Dermis microvascular lymphatic vessel endothelial cell (primary cell): ENCODE results near the gene PTRHD1. TPM values are rescaled to one million over a fixed set of nuclear protein-coding genes. Genes with fewer than 3 reads are reported as not detected.
A peak's percentile ranks its signal among the peaks of the same experiment; 100 is the strongest.
"Not testable (repeated sequence)": the region's sequence is repeated elsewhere in the genome, so short reads cannot be mapped to it uniquely, and the experiment has no call there.

Source experiments
- DNase-seq, 2 donors: peaks; one replicate each; pipeline versions ENCODE4 v3.0.0 to v3.0.0-alpha.2; 2010; ENCODE audit warnings: low read depth in 2 of 2
- total RNA-seq: library from RNA; depleted of rRNA; stranded (reverse); fragments of >200 nt; gene quantifications from 2 replicates; pipeline ENCODE4 v1.2.1, GENCODE V29; 2014

The PTRHD1 gene
- total RNA-seq, 1 donor from 2014 or later, result 36.7 TPM

DNA sequence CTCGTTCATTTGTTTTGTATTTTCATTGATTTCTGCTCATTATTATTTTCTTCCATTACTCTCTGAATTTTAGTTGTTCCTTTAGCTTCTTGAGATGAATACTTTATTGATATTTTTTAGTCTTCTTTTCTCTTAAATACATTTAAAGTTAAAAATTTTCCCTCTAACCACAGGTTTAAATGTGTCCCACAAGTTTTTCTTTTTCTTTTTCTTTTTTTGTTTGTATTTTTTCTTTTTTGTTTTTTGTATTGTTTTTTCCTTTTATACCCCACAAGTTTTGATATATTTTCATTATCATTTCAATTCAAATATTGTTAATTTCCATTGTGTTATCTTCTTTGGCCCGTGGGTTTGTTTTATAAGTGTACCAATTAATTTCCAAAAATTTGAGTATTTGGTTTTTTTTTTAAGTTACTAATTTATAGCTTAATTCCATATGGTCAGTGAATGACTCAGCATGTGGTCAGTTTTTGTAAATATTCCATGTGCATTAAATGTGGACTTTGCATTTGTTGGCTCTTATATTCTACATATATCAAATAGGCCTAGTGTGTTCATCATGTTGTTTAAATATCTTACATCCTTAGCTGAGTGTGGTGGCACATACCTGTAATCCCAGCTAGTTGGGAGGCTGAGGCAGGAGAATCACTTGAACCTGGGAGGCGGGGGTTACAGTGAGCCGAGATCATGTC lies 16.3 kb upstream of the PTRHD1 start:
- DNase-seq, result no peak

DNA sequence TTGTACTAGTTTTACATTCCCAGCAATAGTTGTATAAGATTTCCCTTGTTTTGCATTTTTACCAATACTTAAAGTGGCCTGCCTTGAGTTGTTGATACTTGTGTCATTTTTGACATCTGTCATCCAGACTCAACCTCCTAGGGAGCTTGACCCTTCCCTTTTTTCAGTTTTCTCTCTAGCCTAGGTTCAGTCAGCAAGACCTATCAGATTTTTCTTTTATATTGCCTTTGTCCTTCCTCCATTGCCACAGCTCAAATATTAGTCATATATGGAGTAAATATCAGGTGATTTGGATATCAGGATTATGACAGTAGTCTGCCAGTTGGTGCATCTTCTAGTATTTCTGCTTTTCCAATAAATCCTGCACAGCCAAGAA lies 13.5 kb upstream of the PTRHD1 start:
- no peak for DNase-seq

DNA sequence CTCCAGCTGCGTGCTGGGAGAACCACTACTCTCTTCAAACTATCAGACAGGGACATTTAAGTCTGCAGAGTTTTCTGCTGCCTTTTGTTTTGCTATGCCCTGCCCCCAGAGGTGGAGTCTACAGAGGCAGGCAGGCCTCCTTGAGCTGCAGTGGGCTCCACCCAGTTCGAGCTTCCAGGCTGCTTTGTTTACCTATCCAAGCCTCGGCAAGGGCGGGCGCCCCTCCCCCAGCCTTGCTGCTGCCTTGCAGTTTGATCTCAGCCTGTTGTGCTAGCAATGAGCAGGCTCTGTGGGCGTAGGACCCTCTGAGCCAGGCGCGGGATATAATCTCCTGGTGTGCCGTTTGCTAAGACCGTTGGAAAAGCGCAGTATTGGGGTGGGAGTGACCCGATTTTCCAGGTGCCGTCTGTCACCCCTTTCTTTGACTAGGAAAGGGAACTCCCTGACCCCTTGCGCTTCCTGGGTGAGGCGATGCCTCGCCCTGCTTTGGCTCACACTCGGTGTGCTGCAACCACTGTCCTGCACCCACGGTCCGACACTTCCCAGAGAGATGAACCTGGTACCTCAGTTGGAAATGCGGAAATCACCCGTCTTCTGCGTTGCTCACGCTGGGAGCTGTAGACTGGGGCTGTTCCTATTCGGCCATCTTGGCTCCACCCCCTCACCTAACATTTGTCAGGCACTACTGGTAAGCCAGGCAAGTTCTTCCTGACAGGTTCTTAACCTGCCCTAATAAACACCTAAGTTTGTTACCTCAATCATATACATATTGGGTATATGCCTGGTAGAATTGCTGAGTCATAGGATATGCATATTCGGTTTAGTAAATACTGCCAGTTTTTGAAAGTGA lies 12.8 kb upstream of the PTRHD1 start:
- DNase-seq, result not testable (repeated sequence)

DNA sequence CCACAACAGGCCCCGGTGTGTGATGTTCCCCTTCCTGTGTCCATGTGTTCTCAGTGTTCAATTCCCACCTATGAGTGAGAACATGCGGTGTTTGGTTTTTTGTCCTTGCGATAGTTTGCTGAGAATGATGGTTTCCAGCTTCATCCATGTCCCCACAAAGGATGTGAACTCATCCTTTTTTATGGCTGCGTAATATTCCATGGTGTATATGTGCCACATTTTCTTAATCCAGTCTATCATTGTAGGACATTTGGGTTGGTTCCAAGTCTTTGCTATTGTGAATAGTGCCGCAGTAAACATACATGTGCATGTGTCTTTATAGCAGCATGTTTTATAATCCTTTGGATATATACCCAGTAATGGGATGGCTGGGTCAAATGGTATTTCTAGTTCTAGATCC lies 7.3 kb upstream of the PTRHD1 start:
- DNase-seq, result not testable (repeated sequence)

DNA sequence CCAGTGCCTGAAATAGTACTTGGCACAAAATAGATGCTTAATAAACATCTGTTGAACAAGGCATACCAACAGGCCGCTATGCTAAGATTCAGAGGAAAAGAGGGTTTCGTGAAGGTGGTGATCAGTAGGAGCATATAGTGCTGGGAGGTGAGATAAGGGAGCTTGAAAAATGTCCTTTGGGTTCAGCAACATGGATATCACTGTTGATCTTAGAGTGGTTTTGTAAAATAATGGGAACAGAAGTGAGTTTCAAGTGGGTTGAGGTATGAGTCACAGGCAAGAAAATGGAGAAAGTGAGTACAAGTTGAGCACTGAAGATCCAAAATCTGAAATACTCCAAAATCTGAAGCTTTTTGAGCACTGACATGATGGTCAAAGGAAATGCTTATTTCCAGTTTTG lies 4.5 kb upstream of the PTRHD1 start:
- DNase-seq, result no peak

DNA sequence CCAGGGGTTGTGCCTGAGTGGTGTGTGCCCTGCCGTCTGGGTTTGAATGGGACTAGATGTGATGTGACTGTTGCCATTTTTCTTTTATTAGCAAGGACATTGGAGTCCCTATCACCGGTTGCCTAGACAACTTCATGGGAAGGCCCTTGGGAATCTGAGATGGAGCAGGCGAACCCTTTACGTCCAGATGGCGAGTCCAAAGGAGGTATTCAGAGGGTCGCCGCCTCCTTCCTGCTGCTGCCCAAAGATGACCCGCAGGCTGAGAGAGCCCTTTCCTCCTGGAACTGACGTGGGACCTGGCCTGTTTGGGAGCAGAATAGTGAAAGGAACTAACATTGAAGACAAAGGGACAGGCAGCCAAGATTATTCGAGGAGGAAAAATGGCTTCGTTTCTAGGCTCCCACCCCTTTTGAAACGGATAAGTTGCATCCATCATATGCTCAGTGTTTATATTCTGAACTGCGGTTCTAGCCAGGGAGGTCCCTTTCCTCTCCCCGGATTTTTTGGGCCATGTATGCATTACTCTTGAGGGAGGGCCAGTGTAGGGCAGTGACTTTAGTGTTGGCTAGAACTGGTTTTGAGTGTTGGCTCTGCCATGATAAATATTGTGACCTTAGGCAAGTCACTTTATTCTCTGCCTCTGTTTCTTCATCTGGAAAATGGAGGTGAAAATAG lies 707 bp upstream of the PTRHD1 start:
- DNase-seq, result peak; percentile 1 to 51

DNA sequence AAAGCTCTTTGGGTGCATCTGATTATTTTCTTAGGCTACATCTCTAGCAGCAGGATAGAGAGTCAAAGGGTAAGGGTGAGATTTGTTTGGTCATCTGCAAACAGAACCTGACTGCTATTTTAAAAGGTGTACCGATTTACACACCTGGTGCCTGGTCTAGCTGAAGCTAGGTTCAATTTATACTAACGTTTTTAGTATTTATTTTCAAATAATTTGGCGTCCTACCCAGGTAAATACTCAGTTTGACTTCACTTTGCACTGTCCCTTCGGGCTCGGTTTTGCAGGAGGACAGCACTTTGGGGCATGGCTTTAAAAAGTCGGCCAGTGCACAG lies 683 bp downstream of the PTRHD1 start:
- no peak for DNase-seq

DNA sequence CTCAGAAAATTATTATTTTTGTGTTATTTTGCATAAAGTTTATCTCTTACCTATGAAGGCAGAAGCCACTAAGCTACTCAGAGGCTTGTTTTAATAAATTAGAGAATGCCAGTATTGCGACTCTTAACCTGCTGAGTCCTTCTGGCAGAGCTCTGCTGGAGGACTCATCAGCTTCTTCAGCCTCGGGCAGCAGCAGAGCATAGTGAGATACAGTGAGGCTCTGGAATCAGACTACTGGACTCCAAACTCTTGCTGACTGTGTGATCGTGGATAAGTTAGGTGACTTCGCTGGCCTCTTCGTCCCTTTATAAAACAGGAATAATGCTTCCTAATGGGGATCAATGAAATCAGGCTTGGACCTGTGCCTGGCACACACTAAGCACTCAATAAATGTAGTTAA lies 1.7 kb downstream of the PTRHD1 start:
- no peak for DNase-seq

DNA sequence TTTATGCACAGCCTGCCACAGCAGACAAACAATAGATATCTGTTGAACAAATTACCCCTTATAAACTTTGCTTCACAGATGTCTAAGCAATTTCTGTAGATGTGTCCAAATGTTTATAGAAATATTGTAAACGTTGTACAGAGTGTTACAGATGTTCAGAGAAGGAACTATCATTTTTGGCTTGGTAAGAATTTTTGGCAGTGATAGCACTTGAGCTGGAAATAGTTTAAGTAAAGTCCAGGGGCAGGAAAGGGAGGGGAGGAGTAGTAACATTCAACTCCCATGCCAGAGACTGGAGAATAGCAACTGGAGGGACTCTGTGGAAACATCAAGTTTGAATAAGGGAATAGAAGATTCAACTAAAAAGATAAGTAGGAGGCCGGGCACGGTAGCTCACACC lies 4.4 kb downstream of the PTRHD1 start:
- DNase-seq, result no peak

DNA sequence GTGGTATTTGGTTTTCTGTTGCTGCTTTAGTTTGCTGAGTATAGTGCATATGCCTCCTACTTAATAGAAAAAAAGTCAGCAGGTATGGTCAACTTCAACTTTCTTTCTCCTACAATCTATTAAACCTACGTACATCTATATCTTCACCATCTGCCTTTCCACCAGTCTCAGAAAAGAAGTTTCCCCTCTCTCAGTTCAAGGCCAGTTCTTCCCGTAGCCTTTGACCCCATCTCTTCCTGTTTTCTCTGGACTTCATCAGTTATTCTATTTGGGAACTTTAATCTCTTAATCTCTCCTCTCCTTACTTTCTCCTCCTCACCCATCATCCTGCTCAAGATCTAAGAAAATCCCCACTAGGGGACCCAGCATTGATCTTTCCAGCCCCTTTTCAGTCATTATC lies 5.7 kb downstream of the PTRHD1 start:
- no peak for DNase-seq

DNA sequence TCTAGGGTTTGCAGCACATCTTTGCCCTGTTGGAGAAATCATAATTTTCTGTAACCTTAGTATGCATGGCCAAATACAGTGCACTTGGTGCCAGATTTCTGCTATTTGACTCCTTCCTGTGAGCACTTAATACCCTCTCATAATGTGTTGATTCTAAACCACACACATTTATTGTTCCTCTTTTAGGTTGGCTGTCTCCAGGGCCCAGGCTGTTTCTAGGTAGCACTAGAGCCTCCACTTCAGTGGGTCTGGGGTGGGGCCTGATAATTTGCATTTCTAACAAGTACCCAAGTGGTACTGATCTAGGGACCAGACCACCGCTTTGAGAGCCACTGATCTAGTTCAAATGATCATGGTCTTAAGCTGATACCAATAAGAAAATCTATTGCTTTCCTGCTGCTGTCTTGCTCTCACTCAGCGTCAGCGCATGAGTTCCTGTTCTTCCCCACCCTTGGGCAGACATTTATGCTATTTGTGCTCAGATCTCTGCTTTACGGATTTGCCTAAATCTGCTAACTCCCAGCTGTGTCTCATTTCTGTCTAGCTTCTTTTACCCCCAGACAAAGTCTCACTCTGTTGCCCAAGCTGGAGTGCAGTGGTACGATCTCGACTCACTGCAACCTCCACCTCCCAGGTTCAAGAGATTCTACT lies 7.4 kb downstream of the PTRHD1 start:
- DNase-seq, result no peak

DNA sequence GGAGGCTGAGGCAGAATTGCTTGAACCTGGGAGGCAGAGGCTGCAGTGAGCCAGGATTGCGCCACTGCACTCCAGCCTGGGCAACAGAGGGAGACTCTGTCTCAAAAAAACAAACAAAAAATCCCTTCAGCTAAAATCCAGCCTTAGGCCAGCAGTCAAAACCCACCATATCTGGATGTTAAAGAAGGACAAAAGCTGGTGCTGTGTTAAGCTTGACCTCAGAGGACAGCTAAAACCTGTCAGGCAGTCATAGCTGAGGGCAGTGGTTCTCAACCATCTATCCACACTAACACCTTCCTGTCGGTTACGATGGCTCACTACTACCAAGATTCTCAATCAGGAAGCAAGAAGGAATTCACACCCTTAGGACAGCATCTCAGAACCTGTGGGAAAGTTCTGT lies 9.6 kb downstream of the PTRHD1 start:
- DNase-seq, result no peak

DNA sequence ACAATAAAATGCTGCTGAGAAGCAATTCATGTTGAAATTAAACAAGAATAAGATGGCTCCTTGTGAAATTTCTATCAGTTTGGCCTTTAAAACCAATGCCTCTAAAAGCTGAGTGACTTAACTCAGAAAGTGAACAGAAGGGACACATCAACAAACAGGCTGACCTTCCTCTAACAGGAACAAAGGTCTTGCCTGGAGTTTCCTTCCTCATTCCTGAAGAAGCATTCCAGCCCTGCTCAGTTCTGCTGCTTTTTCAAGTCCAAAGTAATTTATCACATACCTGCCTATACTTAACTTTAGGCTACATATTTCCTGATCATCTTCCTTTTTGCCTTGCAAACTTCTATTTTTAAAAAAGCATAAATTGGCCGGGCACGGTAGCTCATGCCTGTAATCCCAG lies 14.1 kb downstream of the PTRHD1 start:
- no peak for DNase-seq

DNA sequence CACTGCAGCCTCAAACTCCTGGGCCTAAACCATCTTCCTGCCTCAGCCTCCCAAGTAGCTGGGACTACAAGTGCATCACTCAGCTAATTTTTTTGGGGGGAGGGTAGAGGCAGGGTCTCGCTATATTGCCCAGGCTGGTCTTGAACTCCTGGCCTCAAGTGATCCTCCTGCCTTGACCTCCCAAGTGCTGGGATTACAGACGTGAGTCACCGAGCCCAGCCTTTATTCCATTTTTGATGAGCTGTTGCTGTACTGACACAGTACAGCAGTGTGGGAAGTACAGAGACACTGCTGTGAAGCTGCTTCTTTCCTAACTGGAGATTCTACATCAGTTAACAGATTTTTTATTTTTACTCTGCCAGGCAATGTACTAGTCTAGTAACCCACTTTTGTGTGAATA lies 18.8 kb downstream of the PTRHD1 start:
- no peak for DNase-seq

DNA sequence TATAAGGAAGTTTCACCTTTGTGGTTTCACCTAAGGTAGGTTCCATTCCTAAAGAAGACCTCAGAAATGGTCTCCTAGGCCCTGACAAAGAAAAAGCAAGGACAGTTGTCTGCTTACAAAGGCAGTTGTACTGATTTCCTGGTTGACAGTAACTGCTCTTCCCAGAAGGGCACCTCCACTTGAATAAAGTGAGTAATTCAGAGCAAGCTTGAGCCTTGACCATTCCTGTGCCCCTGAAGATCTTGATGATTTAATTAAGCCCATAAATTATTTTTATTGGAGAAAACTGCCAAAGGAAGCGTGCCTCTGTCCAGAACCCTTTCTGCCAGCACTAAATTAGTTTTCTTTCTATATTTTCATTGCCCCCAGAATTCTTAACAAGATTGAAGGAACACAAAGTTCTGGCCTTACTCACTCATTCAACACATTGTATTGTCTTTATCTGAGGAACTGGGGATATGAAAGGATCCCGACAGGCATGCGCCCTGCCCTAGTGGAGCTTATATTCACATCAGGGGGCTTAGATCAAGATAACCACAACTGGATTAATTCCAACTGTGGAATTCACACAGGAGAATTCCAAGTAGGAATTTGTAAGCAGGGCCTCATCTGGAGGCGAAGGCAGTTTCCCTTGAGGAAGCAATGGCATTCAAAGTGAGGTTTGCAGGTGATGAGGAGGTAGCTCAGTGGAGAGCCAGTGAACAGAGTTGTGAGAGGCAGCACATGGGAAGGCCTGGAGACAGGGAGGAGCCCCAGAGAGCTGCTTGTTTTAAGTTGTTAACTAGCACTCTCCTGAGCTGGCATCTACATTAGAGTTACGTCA lies 21.2 kb downstream of the PTRHD1 start:
- no peak for DNase-seq

DNA sequence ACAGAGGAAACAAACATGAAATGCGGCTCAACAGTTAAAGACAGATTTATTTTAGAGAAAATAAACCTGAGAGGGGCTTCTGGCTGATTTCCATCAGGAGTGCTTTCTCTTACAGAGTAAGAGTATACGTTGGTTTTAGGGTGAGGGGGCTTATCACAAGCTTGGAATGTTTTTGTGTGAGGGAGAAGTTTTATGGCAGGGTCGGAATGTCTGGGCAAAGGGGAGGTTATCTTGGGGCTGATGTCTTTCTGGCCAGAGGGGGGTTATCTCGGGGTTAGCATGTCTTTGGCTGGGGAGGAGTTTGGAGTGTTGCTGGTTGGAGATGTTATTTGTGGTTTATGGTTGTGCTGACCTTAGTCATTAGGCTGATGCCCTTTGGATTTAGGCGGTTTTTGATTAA lies 22.1 kb downstream of the PTRHD1 start:
- DNase-seq, result no peak

DNA sequence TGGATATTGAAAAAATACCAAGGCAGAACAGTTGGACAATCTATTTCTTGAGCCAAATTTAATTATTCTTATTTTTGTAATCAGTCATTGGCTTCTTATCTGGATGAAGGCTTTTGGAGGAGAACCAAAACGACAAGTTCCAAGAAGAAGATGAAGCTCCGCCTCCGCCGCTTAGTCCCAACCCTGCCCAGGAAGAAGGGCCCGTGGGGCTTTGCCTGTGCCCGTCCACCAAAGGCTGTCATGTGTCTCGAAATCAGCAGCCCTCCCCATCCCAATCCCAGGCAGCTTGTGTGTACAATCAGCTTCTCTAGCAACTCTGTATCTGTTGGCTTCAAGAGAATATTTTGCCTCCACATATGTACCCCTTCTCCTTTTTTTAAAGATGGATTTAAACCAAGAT lies 24.6 kb downstream of the PTRHD1 start:
- DNase-seq, result no peak

DNA sequence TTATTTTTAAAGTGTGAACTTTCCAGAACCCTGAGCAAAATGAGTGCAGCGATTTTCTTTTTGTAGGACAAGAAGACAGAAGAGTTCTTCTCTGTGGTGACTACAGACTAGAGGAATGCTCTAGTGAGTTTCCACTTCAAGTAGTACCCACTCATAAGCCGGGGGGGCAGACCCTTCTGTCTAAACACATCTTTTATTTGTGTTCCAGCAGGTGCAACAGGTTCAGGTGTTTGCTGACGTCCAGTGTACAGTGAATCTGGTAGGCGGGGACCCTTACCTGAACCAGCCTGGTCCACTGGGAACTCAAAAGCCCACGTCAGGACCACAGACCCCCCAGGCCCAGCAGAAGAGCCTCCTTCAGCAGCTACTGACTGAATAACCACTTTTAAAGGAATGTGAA lies 25.2 kb downstream of the PTRHD1 start:
- DNase-seq, result no peak

DNA sequence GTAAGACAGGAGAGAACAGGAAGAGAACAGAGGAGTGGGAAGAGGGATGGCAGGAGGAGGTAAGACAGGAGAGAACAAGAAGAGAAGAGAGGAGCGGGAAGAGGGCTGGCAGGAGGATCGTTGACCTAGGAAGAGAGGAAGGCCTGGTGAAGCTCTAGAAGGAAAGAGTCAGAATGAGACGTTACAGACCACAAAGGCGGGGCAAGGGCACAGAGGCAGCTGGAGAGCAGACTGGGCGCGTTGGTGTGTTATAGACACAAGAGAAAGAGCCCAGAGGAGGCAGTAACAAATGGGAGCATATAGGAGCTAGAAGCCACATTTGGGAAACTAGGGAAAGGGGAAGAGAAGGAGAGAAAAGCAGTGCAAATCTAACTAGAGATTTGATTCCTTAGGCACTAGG lies 26.6 kb downstream of the PTRHD1 start:
- DNase-seq, result no peak

DNA sequence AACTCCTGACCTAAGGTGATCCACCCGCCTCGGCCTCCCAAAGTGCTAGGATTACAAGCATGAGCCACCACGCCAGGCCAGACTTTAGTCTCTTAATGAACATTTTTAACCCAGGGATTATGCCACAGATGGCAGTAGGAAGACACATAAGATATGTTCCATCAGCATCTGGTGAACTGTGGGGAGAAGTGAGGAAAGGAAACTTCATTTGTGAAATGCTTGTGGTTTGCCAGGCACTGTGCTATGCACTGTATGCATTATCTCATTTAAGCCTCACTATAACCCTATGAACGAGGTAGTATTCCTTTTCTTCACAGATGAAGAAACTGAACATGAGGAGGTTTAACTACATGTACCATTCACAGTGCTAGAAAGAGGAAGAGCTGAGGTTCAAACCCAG lies 29.3 kb downstream of the PTRHD1 start:
- DNase-seq, result no peak

DNA sequence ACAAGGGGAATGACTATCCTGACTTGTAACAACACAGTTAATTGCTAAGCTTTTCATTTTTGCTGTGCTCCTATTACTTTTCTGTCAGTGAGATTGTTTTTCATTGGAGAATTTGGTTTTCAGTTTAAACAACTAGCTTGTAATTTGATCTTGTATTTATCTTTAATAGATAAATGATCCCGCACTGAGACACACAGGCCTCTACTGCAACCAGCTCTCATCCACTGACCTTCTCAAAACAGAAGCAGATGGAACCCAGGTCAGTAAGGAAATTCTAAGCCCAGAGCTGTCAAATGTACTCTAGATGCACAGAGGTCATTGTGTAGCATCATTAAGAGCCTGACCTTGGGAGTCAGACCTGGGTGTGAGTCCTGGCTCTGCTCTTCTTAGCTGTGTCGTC lies 30.7 kb downstream of the PTRHD1 start:
- no peak for DNase-seq
